Activated CD4-positive, alpha-beta T cell treated with anti-CD3 and anti-CD28 coated beads for 4 hours (primary cell): ENCODE measurements around the gene OPHN1.
A peak's percentile ranks its signal among the peaks of the same experiment; 100 is the strongest.

Source experiments
- DNase-seq, 2 donors: peaks; one replicate each; pipeline ENCODE4 v3.0.0-alpha.2; 2020

Gene OPHN1

GRCh38 chrX:68433155-68433980 lies at the start of gene OPHN1:
OPHN1 (minus strand) TSS chrX:68433495; CDS start chrX:68433020, 475 bp downstream.
- no peak for DNase-seq

- DNase-seq: no peak
Observed at GRCh38 chrX:68480969-68481368, 47.7 kb upstream of the OPHN1 start.

- no peak for DNase-seq
Observed at GRCh38 chrX:68464796-68465195, 31.5 kb upstream of the OPHN1 start.

- no peak for DNase-seq
Observed at GRCh38 chrX:68463880-68464279, 30.6 kb upstream of the OPHN1 start.

GRCh38 chrX:68462653-68463052 lies 29.4 kb upstream of the OPHN1 start:
- peak in 1 of 2 donors; percentile 4 for DNase-seq

- no peak for DNase-seq
Observed at GRCh38 chrX:68462197-68462596, 28.9 kb upstream of the OPHN1 start.

GRCh38 chrX:68461576-68461975 lies 28.3 kb upstream of the OPHN1 start:
- DNase-seq: no peak

- DNase-seq: no peak
Observed at GRCh38 chrX:68461093-68461492, 27.8 kb upstream of the OPHN1 start.

- DNase-seq: no peak
Observed at GRCh38 chrX:68455151-68455510, 21.8 kb upstream of the OPHN1 start.

- no peak for DNase-seq
Observed at GRCh38 chrX:68454476-68455150, 21.3 kb upstream of the OPHN1 start.

- DNase-seq: no peak
Observed at GRCh38 chrX:68451720-68452119, 18.4 kb upstream of the OPHN1 start.

GRCh38 chrX:68443155-68443868 lies 10.0 kb upstream of the OPHN1 start:
- no peak for DNase-seq

- DNase-seq: no peak
Observed at GRCh38 chrX:68440940-68441339, 7.6 kb upstream of the OPHN1 start.

- DNase-seq: no peak
Observed at GRCh38 chrX:68440442-68440841, 7.1 kb upstream of the OPHN1 start.

- no peak for DNase-seq
Observed at GRCh38 chrX:68439341-68439740, 6.0 kb upstream of the OPHN1 start.

GRCh38 chrX:68438575-68438974 lies 5.3 kb upstream of the OPHN1 start:
- no peak for DNase-seq

GRCh38 chrX:68433981-68434299 lies 645 bp upstream of the OPHN1 start:
- no peak for DNase-seq

GRCh38 chrX:68432648-68433047 lies 647 bp downstream of the OPHN1 start:
- DNase-seq: no peak

- DNase-seq: no peak
Observed at GRCh38 chrX:68431836-68432235, 1.5 kb downstream of the OPHN1 start.

GRCh38 chrX:68429216-68429615 lies 4.1 kb downstream of the OPHN1 start:
- DNase-seq: no peak

GRCh38 chrX:68428431-68428830 lies 4.9 kb downstream of the OPHN1 start:
- DNase-seq: no peak

GRCh38 chrX:68424719-68425118 lies 8.6 kb downstream of the OPHN1 start:
- no peak for DNase-seq

- DNase-seq: no peak
Observed at GRCh38 chrX:68422478-68422877, 10.8 kb downstream of the OPHN1 start.

GRCh38 chrX:68421636-68422035 lies 11.7 kb downstream of the OPHN1 start:
- DNase-seq: no peak
